ENCODE results near the gene DDX5. TPM values are rescaled to one million over a fixed set of nuclear protein-coding genes. Genes with fewer than 3 reads are reported as not detected.

Gene DDX5
- total RNA-seq, 1 experiment from 2014 or later: 293 TPM

DNA sequence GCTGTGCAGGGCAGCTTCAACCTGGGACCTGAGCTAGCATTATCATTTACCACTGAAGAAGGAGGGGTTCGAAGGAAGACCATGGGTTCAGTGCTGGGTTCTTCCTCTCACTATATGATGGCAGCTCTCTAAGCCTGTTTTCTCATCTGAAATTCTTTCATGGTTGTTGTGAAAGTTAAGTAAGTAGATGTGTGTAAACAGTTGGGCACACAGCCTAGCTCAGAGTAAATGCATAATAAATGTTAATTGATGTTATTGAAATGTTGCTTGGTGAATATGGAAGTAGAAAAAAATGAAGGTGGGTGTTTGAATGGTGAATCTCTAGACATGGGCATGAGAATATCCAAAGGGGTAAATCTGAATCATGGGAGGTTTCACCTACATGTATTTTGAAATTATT is 9.7 kb upstream of the DDX5 start:
- in situ Hi-C loops (cut with HindIII; ENCODE audit: low pct_unique_long_range_greater_than_20kb, low sequenced_read_pairs): no loop called here
- DNase-seq (ENCODE audit: low read depth): no peak

DNA sequence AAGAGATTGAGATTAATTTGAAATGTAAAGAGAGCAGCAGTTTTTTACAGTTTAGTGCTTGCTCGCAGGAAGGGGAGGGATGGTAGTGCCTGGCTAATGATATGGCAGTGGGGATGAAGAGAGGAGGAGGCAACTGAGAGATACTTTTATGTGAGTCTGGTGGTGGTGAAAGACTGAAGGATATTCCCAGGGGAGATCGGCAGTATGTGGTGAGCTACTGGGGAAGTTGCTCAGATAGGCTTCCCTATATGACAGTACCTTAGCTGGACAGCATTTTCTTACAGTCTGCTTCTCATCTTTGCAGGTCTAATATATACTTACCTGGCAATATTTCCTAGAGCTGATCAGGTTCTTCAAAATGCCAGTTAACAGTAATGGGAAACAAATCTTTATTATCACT is 9.3 kb upstream of the DDX5 start:
- DNase-seq (ENCODE audit: low read depth): no peak
- in situ Hi-C loops (cut with HindIII; ENCODE audit: low pct_unique_long_range_greater_than_20kb, low sequenced_read_pairs): no loop called here

DNA sequence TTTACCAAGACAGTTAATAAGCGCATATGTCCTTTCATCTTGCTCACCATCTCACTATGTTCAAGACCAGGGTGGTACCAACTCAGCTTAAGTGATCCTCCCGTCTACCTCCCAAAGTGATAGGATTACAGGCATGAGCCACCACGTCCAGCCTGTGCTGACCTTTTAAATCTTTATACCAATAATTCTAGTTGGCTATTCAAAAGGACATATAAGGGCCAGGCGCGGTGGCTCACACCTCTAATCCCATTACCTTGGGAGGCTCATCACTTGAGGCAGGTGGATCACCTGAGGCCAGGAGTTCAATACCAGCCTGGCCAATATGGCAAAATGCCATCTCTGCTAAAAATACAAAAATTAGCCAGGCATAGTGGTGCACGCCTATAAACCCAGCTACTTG is 3.1 kb upstream of the DDX5 start:
- in situ Hi-C loops (cut with HindIII; ENCODE audit: low pct_unique_long_range_greater_than_20kb, low sequenced_read_pairs): no loop called here

DNA sequence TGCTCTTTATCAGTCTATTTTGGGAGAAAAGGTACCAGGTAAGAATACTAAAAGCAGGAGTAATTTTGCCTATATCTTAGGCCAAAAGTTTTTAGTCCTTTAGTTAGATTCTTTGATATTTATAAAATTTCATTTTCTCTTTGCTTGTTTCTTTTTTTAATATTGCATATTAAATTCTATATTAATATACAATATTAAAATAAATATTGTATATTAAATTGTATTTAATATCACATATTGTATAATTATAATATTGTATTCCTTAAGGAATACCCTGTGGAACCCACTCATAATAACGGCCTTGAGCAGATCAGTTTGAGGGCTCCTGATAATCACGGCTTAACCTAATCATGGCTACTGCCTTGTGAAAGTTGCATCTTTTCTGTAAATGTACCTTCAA is 2.6 kb upstream of the DDX5 start:
- in situ Hi-C loops (cut with HindIII; ENCODE audit: low pct_unique_long_range_greater_than_20kb, low sequenced_read_pairs): no loop called here
- no peak for DNase-seq (ENCODE audit: low read depth)

More for the DNA sequence above, 3.1 kb upstream of the DDX5 start:
- no peak for DNase-seq (ENCODE audit: low read depth)

DNA sequence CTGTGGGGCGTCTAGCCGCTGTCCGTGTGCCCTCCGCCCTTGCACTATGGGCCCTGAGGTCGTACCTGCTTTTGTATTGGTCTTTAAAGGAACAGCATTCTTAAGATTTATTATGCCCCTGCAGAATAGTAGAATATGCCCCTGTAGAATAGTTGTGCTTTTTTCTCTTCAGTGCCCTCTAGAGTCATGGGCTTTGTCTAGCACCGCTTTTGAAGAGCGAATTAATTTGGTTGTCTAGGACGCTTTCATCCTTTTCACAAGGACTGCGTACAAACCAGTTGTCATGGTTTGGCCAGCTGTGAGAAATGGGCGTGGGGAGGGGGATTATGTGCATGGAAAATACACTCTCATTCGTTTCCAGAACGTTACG is 1.3 kb upstream of the DDX5 start:
- in situ Hi-C loops (cut with HindIII; ENCODE audit: low pct_unique_long_range_greater_than_20kb, low sequenced_read_pairs): no loop called here

DNA sequence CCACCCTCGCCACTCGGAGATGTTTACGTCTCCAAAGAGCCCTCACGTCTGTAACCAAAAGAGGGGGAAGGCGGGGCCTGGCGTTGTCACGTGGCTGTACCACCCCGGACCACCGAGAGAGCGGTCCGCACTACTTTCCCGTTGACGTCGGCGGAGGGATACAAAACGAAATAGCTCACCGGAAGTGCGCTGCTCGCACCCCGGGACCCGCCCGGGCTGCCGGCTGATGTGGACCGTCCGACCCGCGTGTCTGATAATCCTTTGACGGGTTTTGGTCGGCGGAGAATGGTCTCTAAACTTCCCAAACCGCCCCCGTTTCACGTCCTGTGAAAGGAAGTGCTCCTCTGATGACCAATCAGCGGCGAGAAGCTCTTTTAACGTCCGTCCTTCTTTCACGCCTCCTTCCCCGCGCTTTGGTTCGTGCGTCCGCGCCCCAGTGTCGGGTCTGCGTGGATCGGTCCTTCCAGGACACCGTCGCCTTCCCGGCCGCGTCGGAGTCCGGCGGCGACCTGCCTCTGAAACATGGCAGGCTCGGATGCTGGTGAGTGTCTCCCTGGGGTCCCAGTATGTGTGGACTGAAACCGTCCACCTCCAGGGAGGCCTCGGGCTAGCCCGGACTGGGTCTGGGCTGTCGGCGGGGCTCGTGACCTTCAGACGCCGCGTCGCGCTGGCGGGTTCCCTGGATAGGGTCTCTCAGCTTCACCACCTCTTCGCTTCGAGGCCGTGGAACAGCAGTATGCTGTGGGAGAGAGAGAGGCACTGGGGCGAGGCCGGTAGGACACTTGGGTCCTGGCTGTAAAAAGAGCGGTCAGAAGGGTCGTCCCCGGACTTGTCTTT is 705 bp upstream of the DDX5 start, which contains the start of gene CEP95:
Gene CEP95, plus strand, starts transcription at position 402 of the 837 bp plus-strand sequence. Its CDS starts 121 bp downstream, at position 523.
- in situ Hi-C loops (cut with HindIII; ENCODE audit: low pct_unique_long_range_greater_than_20kb, low sequenced_read_pairs): no loop called here

More for the DNA sequence above, 1.3 kb upstream of the DDX5 start:
- DNase-seq (ENCODE audit: low read depth): peak; percentile 74

DNA sequence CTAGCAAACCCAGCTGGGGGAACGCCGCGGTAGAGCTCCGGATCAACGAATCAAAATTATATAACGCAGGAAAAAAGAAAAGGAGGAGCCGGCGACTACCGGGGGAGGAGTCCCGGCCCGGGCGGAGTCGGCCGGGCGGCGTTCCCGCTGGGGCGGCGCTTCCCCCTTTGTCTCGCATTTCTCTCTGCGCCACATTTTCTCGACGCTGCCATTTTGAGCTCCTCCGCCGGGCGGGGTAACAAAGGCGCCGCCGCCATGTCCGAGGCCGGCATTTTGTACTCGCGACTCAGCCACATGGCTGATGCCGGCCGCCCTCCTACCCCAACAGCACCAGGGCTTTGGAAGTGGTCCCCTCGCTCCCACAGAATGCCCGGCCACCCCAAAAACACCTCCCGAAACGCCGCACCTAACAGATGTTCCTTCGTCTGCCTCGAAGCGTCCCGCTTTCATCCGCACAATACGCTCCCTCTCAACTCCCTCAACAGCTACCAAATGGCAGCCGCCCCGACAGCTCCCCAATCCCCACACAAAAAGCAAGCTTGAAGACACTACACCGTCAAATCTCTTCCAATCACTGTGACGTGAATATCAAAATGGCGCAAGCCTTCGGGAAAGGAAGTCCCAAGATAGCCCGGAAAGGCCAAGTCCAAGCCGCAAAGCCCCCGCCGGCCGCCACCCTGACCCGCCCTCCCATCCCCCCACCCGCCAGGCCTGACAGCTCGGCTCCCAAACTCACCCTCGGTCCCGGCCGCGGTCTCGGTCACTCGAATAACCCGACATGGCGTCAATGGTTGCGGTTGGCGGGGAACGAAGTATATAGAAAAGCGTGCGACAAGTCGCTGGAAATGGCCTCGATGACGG is 519 bp downstream of the DDX5 start:
- in situ Hi-C loops (cut with HindIII; ENCODE audit: low pct_unique_long_range_greater_than_20kb, low sequenced_read_pairs): no loop called here
- peak; percentile 88 for DNase-seq (ENCODE audit: low read depth)

More for the DNA sequence above, 705 bp upstream of the DDX5 start, which contains the start of gene CEP95:
- DNase-seq (ENCODE audit: low read depth): peak; percentile 99

DNA sequence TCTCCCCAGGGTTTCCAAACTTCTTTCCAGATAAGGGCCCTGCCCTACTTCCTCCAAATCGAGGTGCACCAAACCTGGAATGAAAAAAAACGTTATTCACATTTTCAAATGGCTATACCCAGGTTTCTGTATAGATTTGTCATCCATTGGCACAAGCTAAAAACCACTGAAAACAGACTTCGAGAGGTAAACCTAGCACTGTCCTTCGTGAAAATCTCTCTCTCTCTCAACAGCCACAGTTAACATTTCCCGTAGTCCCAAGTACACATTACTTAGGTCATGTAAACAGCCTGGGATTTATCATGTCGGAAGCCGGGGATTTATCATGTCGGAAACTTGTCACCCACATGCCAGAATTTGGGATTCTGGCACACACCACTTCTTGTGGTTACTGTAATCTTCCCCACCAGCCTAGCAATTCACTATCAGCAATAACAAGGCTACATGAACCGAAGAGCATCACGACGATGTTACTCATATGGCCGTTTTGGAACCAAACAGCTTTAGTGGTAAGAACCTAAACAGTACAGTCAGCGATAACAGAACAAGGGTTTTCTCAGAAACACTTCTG is 1.2 kb downstream of the DDX5 start:
- no peak for DNase-seq (ENCODE audit: low read depth)
- in situ Hi-C loops (cut with HindIII; ENCODE audit: low pct_unique_long_range_greater_than_20kb, low sequenced_read_pairs): no loop called here

DNA sequence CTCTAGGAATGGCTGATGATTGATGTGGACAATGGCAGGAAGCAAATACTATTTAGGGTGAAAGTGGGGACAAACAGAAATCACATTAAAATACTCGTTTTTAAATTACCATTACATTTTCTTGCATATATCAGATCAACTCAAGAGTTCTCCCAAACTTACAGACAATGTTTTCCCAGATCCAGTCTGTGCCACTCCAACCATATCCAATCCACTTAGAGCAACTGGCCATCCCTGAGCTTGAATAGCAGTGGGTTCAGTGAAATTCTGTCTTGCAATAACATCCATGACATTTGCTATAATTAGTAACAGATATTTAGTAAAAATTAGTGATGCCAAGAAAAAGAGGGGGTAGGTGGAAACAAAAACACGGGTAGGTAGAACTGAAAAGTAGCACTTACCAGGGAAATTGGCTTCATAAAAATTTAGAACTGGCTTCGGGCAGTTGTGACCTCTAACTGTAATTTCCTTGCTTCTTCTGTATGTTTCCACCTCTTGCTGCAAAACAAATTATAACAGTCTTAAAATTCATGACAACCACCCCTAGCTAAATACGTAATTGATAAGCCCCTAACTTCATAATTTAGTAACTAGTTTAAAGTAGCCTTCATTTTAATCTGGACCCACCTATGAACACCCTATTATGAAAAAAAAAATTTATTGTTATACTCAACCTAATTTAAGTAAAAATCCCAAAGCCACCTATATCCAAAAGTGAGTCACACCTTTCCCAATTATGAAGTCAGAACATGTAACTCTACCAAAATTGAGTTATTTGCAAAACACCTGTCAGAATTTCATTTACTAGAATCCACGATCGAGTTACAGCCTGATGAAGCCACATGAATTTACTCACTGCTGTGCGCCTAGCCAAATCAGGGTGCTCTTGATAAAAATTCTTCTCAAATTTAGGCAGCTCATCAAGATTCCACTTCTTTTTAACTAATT is 2.0 kb downstream of the DDX5 start:
- no peak for DNase-seq (ENCODE audit: low read depth)
- in situ Hi-C loops (cut with HindIII; ENCODE audit: low pct_unique_long_range_greater_than_20kb, low sequenced_read_pairs): no loop called here

DNA sequence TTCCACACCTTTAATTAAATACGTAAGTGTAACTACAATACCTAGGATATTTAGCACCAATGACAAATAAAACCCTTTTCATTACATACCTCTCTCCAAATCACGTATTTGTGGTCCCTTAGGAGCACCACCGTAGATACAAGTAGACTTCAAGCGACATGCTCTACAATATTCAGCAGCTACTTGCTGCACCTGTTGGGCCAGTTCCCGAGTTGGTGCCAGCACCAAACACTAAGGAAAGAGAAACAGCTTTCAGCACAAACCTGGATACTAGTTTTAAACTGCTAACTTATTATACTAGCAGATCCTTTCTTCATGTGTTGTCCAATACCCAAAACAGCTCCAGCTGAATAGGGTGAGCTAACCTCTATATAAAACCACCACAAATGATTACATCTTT is 2.7 kb downstream of the DDX5 start:
- no peak for DNase-seq (ENCODE audit: low read depth)
- in situ Hi-C loops (cut with HindIII; ENCODE audit: low pct_unique_long_range_greater_than_20kb, low sequenced_read_pairs): no loop called here

DNA sequence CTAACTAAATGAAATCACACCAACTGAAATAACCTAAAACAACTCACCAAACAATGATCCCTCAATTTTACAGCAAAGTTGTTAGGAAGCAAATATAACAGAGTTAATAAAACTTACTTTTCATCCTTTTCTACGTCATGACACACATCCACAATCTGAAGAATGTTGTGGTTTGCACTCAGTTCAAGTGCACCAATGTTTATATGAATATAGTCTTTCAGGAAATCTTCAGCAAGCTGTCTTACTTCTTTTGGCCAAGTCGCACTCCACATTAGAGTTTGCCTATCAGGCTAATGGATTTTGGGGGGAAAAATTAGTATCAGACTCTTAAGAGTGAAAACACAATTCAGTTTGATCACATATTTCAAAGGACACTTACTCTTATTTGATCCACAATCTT is 3.3 kb downstream of the DDX5 start:
- in situ Hi-C loops (cut with HindIII; ENCODE audit: low pct_unique_long_range_greater_than_20kb, low sequenced_read_pairs): no loop called here
- no peak for DNase-seq (ENCODE audit: low read depth)

DNA sequence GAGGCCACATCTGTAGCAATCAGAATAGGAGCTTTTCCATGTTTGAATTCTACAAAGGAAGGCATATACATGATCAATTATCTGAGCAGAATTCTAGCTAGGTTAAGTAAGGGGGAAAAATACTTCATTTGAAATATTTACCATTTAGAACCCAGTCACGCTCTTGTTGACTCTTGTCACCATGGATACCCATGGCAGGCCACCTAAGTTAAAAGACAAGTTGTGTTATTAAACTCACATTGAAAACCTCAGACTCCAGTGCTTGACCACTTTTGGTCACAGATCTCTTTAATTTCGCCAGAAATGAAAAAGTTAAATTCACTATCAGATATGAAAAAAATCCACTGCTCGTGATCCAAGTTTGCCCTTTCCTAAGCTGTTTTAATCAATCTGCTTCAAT is 4.1 kb downstream of the DDX5 start:
- in situ Hi-C loops (cut with HindIII; ENCODE audit: low pct_unique_long_range_greater_than_20kb, low sequenced_read_pairs): no loop called here
- DNase-seq (ENCODE audit: low read depth): no peak

DNA sequence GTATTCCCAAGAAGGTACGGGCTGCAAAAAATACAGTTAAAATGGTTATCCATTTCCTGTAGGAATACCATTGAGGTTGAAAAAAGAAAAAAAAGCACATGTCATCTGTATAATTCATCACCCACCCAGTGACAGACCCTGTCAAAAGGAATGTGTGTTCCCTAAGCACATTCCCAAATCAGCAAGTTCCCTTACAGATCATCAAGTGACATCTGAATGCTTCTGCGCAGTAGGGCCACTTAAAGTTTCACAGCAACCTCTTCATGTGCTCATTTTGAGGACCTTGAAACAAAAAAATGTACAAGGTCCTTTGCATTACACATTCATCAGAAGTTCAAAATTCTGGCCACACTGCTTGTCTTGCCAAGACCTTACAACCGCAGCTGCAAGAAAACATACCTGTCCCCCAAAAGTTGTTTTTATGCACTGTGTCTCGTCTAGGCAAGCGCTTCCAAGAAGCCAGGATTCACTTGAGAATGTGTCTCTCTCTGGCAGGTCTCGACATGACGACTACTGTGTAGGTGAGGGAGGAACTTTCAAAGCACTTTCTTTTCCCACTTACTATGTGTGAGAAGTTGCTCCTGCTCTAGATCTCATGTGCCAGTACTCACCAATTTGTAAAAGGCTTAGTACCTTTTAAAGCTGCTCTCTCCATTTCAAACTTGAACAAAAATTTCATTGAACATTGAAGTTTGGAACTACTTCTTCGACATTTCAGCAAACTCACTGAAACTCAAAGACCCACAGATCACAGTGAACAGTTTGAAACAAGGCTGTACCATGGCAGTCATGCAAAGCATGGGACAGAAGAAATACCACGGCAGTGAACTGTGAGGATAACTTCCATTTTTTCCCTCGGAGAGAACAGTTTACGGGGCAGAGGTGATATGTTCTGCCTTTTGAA is 5.0 kb downstream of the DDX5 start:
- in situ Hi-C loops (cut with HindIII; ENCODE audit: low pct_unique_long_range_greater_than_20kb, low sequenced_read_pairs): no loop called here
- no peak for DNase-seq (ENCODE audit: low read depth)

DNA sequence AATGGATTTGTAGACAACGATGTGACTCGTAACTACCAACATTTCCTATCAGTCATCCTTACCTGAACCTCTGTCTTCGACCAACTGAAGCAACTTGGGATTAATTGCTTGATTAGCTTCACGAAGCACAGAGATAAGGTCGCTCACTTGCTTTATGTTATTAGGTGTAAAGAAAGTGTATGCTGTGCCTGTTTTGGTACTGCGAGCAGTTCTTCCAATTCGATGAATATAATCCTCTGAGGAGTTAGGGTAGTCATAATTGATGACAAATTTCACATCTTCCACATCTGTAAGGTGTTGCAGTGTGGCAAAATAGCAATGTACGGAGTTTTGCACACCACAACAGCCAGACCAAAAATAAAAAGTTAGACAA is 5.6 kb downstream of the DDX5 start:
- no peak for DNase-seq (ENCODE audit: low read depth)
- in situ Hi-C loops (cut with HindIII; ENCODE audit: low pct_unique_long_range_greater_than_20kb, low sequenced_read_pairs): no loop called here

DNA sequence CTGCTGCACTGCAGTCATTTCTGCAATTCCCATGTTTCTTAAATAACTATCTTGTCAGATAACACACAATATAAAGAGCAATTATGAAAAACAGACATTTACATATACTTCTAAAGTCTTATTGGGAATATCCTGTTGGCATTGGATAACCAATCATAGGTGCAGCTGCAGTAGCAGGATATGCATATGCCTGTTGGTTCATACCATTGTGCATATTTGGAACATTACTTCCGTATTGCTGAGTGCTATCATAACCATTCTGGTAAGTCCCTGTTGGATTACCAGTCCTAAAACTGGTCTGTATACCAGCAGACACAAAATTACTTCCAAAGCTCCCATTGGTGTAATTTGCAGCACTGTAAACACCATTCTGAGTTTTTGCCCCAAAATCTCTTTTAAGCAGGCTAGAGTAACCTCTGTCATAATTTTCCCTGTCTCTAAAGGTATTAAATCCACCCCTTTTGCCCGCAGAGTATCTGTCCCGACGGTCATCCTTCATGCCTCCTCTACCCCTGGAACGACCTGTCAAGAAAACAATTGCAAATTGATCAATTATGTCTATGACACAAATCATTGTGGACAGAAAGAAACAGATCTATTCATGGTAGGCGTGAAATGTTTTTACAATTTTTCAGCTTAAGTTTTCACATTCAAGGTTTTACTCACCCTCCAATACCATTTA is 6.1 kb downstream of the DDX5 start:
- in situ Hi-C loops (cut with HindIII; ENCODE audit: low pct_unique_long_range_greater_than_20kb, low sequenced_read_pairs): no loop called here
- DNase-seq (ENCODE audit: low read depth): no peak

DNA sequence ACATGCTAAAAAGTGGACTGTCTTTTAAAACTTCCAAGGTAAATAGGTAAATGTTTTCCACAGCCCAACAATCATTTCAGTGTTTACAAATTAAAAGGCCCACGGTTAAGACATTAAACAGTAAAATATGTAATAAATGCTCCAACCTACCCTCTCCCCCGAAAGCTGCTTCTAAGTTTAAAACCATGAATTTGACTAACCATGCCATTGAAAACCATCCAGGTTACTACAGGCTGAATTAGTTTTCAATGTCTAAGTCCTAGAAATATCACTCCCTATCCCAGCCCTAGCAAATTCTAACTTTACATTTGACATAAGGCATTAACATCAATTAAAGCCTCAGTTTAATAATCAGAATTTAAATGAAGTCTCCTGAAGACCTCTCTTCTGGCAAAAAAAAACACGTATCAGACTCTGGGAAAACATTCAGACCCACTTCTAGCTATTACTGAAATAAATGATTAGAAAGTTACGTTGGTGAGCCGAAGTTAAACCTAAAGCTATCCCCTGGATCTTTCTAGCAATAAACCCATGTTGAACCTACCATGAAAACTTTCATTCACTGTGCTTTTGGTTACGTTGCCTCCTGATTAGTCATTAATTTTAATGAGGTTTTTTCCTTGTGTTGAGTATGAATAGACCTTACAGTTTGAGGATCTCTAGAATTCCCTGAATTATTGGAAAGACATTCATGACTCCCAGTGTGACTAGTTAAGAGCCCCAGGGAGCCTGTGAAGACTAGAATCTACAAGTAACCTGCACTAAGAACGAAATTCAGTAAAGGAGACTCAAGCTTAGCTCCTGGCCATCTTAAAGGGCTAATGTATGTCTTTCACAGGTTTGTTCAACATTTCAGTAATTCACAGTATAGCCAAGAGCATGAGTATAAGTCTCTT is 7.5 kb downstream of the DDX5 start:
- no peak for DNase-seq (ENCODE audit: low read depth)
- in situ Hi-C loops (cut with HindIII; ENCODE audit: low pct_unique_long_range_greater_than_20kb, low sequenced_read_pairs): no loop called here
